PC-9 (cell line): ENCODE results near the gene CDHR2. TPM values are rescaled to one million over a fixed set of nuclear protein-coding genes. Genes with fewer than 3 reads are reported as not detected.

Experiments used
- BruUV-seq: library from RNA; stranded (reverse); fragments of 400-500 nt; replicated peaks from 2 replicates; lab custom pipeline; 2021; lab: Mats Ljungman, UMichigan
- CTCF ChIA-PET: fragments of 300-600 bp; sonication (Branson Sonifier 250); formaldehyde crosslinking; loops from one replicate; lab custom pipeline; 2022; ENCODE audit warnings: antibody characterized with exemption; lab: Charles Lee
- POLR2A ChIA-PET: fragments of 300-600 bp; sonication (Branson Sonifier 250); formaldehyde crosslinking; loops from one replicate; lab custom pipeline; 2022; ENCODE audit warnings: antibody characterized with exemption; ENCODE audit not compliant: unreplicated experiment; lab: Charles Lee
- DNase-seq, 2 experiments: peaks; one replicate each; pipeline versions ENCODE4 v3.0.0 to v3.0.0-alpha.2; 2015 to 2022; ENCODE audit warnings: mixed read lengths in 1 of 2
- H2AFZ ChIP-seq: fragments of 200-600 bp; sonication (generic); 2 replicates; pipeline ENCODE4 v1.8.1; 2017; ENCODE audit warnings: antibody characterized with exemption
- H3F3A ChIP-seq: fragments of 200-600 bp; sonication (generic); 2 replicates; pipeline ENCODE4 v1.8.1; 2017; ENCODE audit warnings: antibody characterized with exemption, mild to moderate bottlenecking, low read depth; ENCODE audit not compliant: insufficient read depth
- H3K27ac ChIP-seq: fragments of 200-600 bp; sonication (generic); 2 replicates; pipeline ENCODE4 v1.6.1; 2016; ENCODE audit warnings: mixed run types
- H3K27me3 ChIP-seq: fragments of 200-600 bp; sonication (generic); 2 replicates; pipeline ENCODE4 v1.6.1; 2016; ENCODE audit warnings: low read depth, mixed run types; ENCODE audit not compliant: insufficient read depth
- H3K36me3 ChIP-seq: fragments of 200-600 bp; sonication (generic); 2 replicates; pipeline ENCODE4 v1.6.1; 2016; ENCODE audit warnings: low read depth, mixed run types
- H3K4me1 ChIP-seq: fragments of 200-600 bp; sonication (generic); replicated peaks from 2 replicates; pipeline ENCODE4 v1.6.1; 2016; ENCODE audit warnings: mixed run types; ENCODE audit not compliant: insufficient read depth
- H3K4me2 ChIP-seq: fragments of 200-600 bp; sonication (generic); 2 replicates; pipeline ENCODE4 v1.6.1; 2017; ENCODE audit warnings: mixed run types
- H3K4me3 ChIP-seq: fragments of 200-600 bp; sonication (generic); 2 replicates; pipeline ENCODE4 v1.6.1; 2016; ENCODE audit warnings: mixed run types
- H3K79me2 ChIP-seq: fragments of 200-600 bp; sonication (generic); 2 replicates; pipeline ENCODE4 v1.6.1; 2017; ENCODE audit warnings: low read depth, mixed run types
- H3K9me2 ChIP-seq: fragments of 200-600 bp; sonication (generic); 2 replicates; pipeline ENCODE4 v1.8.1; 2017; ENCODE audit warnings: mild to moderate bottlenecking; ENCODE audit not compliant: insufficient read depth
- H3K9me3 ChIP-seq: fragments of 200-600 bp; sonication (generic); 2 replicates; pipeline ENCODE4 v1.8.1; 2016; ENCODE audit warnings: low read depth; ENCODE audit not compliant: insufficient read depth
- H4K20me1 ChIP-seq: fragments of 200-600 bp; sonication (generic); 2 replicates; pipeline ENCODE4 v1.8.1; 2017; ENCODE audit not compliant: insufficient read depth
- CTCF ChIP-seq: fragments of 200-600 bp; sonication (generic); conservative IDR thresholded peaks from 2 replicates; pipeline ENCODE4 v1.6.1; 2017; ENCODE audit warnings: mixed run types, antibody characterized with exemption, mild to moderate bottlenecking, moderate library complexity
- EZH2 ChIP-seq: fragments of 200-600 bp; sonication (generic); IDR thresholded peaks from 2 replicates; pipeline ENCODE4 v1.8.0; 2017; ENCODE audit warnings: antibody characterized with exemption, low read depth
- intact Hi-C: fragments of 100-400 bp; cut with micrococcal nuclease; formaldehyde crosslinking; loops from one replicate; pipeline ENCODE4 v1.10.0; 2022; ENCODE audit not compliant: unreplicated experiment
- total RNA-seq: library from RNA; stranded (reverse); gene quantifications from 2 replicates; pipeline ENCODE4 v1.2.3, GENCODE V29; 2021

CDHR2 gene
- total RNA-seq, 1 experiment from 2014 or later, result not detected

- Histone ChIP-seq H3K4me1 (0 out of 2 replicates have a peak, but pooled peaks cover 4% of the 10 kb centered on the region), H3K36me3 (no peaks in the 10 kb centered on the region), H3K4me3 (no peak overlapping the region), H3K79me2 (no peaks in the 10 kb centered on the region), H3K9me2 (no peaks in the 10 kb centered on the region), H3K9me3 (no peaks in the 10 kb centered on the region; the same call in 1 of the 2 replicates), H3K27ac (no peak overlapping the region), H3F3A (peaks cover 5% of the 10 kb centered on the region; the same call in 1 of the 2 replicates), H3K4me2 (no peak overlapping the region), H2AFZ (no peak overlapping the region), H3K27me3 (no peaks in the 10 kb centered on the region; the same call in 1 of the 2 replicates), H4K20me1 (no peaks in the 10 kb centered on the region)
- DNase-seq, result no peak
- TF ChIP-seq EZH2 (no peak), CTCF (no peak)
- CTCF ChIA-PET, result no interaction called here
- POLR2A ChIA-PET, result no interaction called here
- BruUV-seq, result no TSS peak
- intact Hi-C loops, result no loop called here
These were observed 32.2 kb downstream of the CDHR2 start for GRCh38 chr5:176581361-176581760.

DNA sequence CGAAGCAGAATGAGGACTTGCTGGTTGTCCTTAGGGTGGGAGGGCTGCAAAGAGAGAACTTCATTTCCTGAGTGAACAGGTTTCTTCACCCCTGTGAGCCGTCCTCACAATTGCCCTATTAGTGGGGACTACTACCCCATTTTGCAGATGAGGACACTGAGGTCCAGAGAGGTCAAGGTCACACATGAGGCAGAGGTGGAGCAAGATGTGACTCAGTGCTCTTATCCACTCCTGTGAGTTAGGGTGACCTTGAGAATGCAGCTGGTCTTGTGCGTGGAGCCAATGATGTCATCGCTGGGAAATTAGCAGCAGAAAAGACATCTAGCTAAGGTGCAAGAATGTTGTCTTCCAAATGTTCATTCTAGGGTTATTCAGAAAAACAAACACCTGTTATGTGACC lies 33.9 kb downstream of the CDHR2 start:
- Histone ChIP-seq H3K9me2 (no peaks in the 10 kb centered on the region), H3K4me3 (no peak overlapping the region), H3K27ac (no peak overlapping the region), H3K36me3 (no peaks in the 10 kb centered on the region), H3F3A (peaks cover 5% of the 10 kb centered on the region; the same call in 1 of the 2 replicates), H4K20me1 (no peaks in the 10 kb centered on the region), H2AFZ (no peak overlapping the region), H3K9me3 (no peaks in the 10 kb centered on the region; the same call in 1 of the 2 replicates), H3K79me2 (no peaks in the 10 kb centered on the region), H3K4me2 (no peak overlapping the region), H3K4me1 (0 out of 2 replicates have a peak, but pooled peaks cover 2% of the 10 kb centered on the region), H3K27me3 (no peaks in the 10 kb centered on the region; the same call in 1 of the 2 replicates)
- no peak for DNase-seq
- ChIA-PET POLR2A (no interaction called here), CTCF (no interaction called here)
- BruUV-seq, result no TSS peak
- intact Hi-C loops, result no loop called here
- no peak for TF ChIP-seq EZH2
- no peak for TF ChIP-seq CTCF

- no TSS peak for BruUV-seq
- CTCF ChIA-PET, result interaction anchor here (0.6 kb wide), 1 partner anchor 13 kb away, joined by 3 read pairs; no protein-coding TSS in a partner anchor
- Histone ChIP-seq H3K4me3 (no peak overlapping the region), H3K27ac (no peak overlapping the region), H3K9me3 (no peaks in the 10 kb centered on the region; the same call in 1 of the 2 replicates), H3K4me2 (no peak overlapping the region), H3K4me1 (no peaks in the 10 kb centered on the region), H4K20me1 (no peaks in the 10 kb centered on the region), H3K36me3 (no peaks in the 10 kb centered on the region), H3K79me2 (no peaks in the 10 kb centered on the region), H2AFZ (no peak overlapping the region), H3K9me2 (no peaks in the 10 kb centered on the region), H3K27me3 (no peaks in the 10 kb centered on the region; the same call in 1 of the 2 replicates), H3F3A (no peaks in the 10 kb centered on the region)
- POLR2A ChIA-PET, result no interaction called here
- intact Hi-C loops, result no loop called here
- TF ChIP-seq CTCF (no peak), EZH2 (no peak)
- DNase-seq, result no peak
These were observed 38.3 kb downstream of the CDHR2 start for GRCh38 chr5:176587398-176587797.
